ENCODE data around the gene R3HDM4.

DNA sequence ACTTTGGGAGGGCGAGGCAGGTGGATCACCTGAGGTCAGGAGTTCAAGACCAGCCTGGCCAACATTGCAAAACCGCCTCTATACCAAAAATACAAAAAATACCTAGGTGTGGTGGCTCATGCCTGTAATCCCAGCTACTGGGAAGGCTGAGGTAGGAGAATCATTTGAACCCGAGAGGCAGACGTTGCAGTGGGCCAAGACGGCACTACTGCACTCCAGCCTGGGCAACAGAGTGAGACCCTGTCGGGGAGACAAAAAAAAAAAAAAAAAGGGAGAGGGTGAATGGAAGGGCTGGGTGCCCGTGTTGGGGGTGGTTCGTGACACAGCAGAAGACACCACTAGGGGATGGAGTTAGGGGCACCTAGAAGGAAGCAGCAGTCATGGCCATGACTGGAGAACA is 42.7 kb downstream of the R3HDM4 start:
- no peak for TF ChIP-seq POLR2AphosphoS5 (IDR thresholded peaks at IDR 0.05; ENCODE audit: low read depth)
- TF ChIP-seq, protein P1, sequence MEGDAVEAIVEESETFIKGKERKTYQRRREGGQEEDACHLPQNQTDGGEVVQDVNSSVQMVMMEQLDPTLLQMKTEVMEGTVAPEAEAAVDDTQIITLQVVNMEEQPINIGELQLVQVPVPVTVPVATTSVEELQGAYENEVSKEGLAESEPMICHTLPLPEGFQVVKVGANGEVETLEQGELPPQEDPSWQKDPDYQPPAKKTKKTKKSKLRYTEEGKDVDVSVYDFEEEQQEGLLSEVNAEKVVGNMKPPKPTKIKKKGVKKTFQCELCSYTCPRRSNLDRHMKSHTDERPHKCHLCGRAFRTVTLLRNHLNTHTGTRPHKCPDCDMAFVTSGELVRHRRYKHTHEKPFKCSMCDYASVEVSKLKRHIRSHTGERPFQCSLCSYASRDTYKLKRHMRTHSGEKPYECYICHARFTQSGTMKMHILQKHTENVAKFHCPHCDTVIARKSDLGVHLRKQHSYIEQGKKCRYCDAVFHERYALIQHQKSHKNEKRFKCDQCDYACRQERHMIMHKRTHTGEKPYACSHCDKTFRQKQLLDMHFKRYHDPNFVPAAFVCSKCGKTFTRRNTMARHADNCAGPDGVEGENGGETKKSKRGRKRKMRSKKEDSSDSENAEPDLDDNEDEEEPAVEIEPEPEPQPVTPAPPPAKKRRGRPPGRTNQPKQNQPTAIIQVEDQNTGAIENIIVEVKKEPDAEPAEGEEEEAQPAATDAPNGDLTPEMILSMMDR (IDR thresholded peaks at IDR 0.05; ENCODE audit: insufficient read depth, low read length), result no peak
- no peak for TF ChIP-seq SPI1 (IDR thresholded peaks at IDR 0.05; ENCODE audit: borderline replicate concordance, low read depth)
- no peak for TF ChIP-seq GABPA (IDR thresholded peaks at IDR 0.05; ENCODE audit: low read depth)

All from HL-60 (cell line).